Bladder microvascular endothelial cell (primary cell): ENCODE data around the gene MRPL50. TPM values are rescaled to one million over a fixed set of nuclear protein-coding genes. Genes with fewer than 3 reads are reported as not detected.

Experiments used
- total RNA-seq: library from RNA; depleted of rRNA; stranded (reverse); fragments of >200 nt; gene quantifications from 2 replicates; pipeline ENCODE4 v1.2.3, GENCODE V29; 2014

MRPL50 gene
- 10.2 and 14.5 TPM in 2 replicates for total RNA-seq

DNA sequence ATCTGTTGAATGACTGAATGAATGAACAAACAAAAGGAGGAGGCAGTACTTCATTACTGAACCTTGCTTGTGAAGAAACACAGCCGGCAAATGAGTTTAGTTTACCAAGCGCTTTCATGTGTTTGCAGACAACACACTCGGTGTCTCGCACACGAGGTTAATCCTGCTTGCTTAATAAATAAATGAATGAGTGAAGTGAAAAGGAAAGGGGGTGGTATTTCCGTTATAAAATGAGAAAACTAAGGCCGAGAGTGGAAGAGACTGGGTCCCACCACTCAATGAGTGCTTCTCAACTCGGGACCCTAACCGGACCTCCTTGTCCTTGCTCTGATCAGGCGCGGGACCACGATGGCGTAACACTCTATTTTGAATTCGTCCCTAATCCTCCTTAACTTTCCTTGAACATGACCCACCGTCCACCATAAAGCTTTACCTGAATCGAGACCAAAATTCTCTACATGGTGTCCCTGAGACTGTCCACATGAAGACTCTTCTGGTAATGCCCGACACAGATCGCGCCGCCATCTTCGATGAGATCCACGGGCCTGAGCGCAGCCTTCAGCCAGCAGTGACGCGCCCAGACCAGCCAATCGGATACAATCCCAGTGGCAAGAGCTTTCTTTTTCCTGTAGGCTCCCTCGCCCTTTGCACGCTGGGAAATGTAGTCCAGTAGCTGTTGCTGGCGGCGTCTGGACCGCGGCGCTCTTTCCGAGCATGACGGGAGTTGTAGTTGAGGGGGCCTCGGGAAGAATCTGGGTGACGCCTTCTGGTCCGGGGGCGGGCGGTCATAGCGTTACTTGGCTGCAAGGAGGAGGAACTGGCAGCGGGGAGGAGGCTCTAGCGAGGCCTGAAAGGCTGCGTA, at the start of gene MRPL50, which contains the start of gene ZNF189:
MRPL50 (minus strand) TSS at position 551 of the 862 bp plus-strand sequence; CDS start at position 525, 26 bp downstream.
ZNF189 (plus strand) TSS at position 784 of the 862 bp plus-strand sequence. CDS start 306 bp downstream, outside the sequence.

DNA sequence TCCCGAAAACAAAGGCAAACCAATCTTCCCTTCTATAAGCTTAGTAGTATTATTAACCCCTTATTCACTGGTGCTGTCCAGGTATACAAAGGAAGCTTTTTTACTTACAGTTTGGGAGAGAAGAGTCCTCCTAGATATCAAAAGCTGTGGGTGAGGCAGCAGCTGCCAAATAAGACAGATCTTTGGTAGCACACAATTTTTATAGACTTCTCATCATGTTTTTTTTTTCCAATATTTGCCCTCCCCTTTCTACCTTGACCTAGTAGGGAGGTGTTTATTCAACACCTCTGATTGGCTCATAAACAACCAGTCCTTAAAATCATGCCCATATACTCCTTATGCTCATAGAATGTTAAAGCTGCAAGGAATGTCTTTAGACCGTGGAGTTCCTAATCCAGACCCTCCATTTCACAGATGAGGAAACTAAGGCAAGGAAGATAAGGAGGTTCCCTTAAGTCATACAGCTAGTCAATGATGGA, 37.2 kb upstream of the MRPL50 start, which contains the start of gene ALDOB:
ALDOB (minus strand) TSS at position 174 of the 479 bp plus-strand sequence. CDS start 4,887 bp downstream, outside the sequence.

DNA sequence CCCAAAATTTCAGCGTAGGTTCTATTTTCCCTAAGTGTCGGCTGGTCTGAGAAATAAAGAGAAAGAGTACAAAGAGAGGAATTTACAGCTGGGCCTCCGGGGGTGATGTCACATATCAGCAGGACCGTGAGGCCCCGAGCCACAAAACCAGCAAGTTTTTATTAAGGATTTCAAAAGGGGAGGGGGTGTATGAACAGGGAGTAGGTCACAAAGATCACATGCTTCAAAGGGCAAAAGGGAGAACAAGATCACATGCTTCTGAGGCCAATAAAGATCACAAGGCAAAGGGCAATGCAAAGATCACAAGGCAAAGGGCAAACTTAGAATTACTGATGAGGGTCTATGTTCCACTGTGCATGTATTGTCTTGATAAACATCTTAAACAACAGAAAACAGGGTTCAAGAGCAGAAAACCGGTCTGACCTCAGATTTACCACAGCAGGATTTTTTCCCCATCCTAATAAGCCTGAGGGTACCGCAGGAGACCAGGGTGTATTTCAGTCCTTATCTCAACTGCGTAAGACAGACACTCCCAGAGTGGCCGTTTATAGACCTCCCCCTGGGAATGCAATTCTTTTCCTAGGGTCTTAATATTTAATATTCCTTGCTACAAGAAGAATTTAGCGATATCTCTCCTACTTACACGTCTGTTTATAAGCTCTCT, 13.4 kb downstream of the MRPL50 start, which contains the start of gene BAAT:
BAAT (minus strand) TSS at position 134 of the 664 bp plus-strand sequence. CDS start 13,602 bp downstream, outside the sequence.

Other genes with a start within 250 kb of the MRPL50 start
- gene BAAT, start 13.6 kb downstream of the MRPL50 start, total RNA-seq: under 0.01 TPM in 1 of 2 replicates, not detected in the other
- 15.4 and 32.8 TPM in 2 replicates for gene ZNF189, start 233 bp upstream of the MRPL50 start, total RNA-seq
- gene ALDOB, start 37.2 kb upstream of the MRPL50 start, total RNA-seq: 0.06 TPM in 1 of 2 replicates, not detected in the other
- 17.3 and 37.6 TPM in 2 replicates for gene RNF20, start 135.2 kb upstream of the MRPL50 start, total RNA-seq
- gene PPP3R2, start 196.4 kb upstream of the MRPL50 start, total RNA-seq: not detected in 2 replicates